ENCODE results near the gene BICDL1. TPM values are rescaled to one million over a fixed set of nuclear protein-coding genes. Genes with fewer than 3 reads are reported as not detected.

The BICDL1 gene
- total RNA-seq, 1 experiment from 2014 or later: 14.2 TPM

- no TSS peak for BruUV-seq (replicated peaks)
- no peaks in the 10 kb centered on the region for H3K27me3 ChIP-seq (replicated peaks; ENCODE audit: control insufficient read depth, insufficient read depth, low read length)
- Mint-ChIP-seq H3K36me3 (ENCODE audit: insufficient read depth, unreplicated experiment) (peaks cover 72% of the 10 kb centered on the region), H3K27me3 (ENCODE audit: insufficient read depth, unreplicated experiment) (no peaks in the 10 kb centered on the region), H3K4me3 (ENCODE audit: unreplicated experiment) (no peak overlapping the region), H3K27ac (ENCODE audit: unreplicated experiment) (no peak overlapping the region), H3K4me1 (ENCODE audit: low read depth, unreplicated experiment) (peaks cover 21% of the 10 kb centered on the region), H3K9me3 (ENCODE audit: unreplicated experiment) (no peaks in the 10 kb centered on the region)
- intact Hi-C loops (cut with micrococcal nuclease; ENCODE audit: unreplicated experiment): no loop called here
- no peak overlapping the region for H3K4me3 ChIP-seq (ENCODE audit: low read depth, low read length)
- DNase-seq: no peak
- H3K4me1 ChIP-seq: peaks cover 29% of the 10 kb centered on the region
- peaks cover 7% of the 10 kb centered on the region for H3K36me3 ChIP-seq (ENCODE audit: control insufficient read depth, insufficient read depth, low read length)
- ChIA-PET CTCF (no interaction called here), POLR2A (no interaction called here)
- no peaks in the 10 kb centered on the region for H3K9me3 ChIP-seq
- TF ChIP-seq CTCF (IDR thresholded peaks at IDR 0.05; ENCODE audit: insufficient read depth in 1 of 2, low read depth in 1 of 2, low read length in 1 of 2, severe bottlenecking in 1 of 2, unreplicated experiment in 1 of 2): no peak
These were observed 114.0 kb downstream of the BICDL1 start for GRCh38 chr12:120103044-120103338.

- Histone ChIP-seq H3K36me3 (ENCODE audit: control insufficient read depth, insufficient read depth, low read length) (peaks cover 4% of the 10 kb centered on the region), H3K4me1 (peaks cover 29% of the 10 kb centered on the region), H3K9me3 (no peaks in the 10 kb centered on the region), H3K27me3 (replicated peaks; ENCODE audit: control insufficient read depth, insufficient read depth, low read length) (no peaks in the 10 kb centered on the region), H3K4me3 (ENCODE audit: low read depth, low read length) (no peak overlapping the region)
- BruUV-seq (replicated peaks): no TSS peak
- Mint-ChIP-seq H3K9me3 (ENCODE audit: unreplicated experiment) (no peaks in the 10 kb centered on the region), H3K27me3 (ENCODE audit: insufficient read depth, unreplicated experiment) (no peaks in the 10 kb centered on the region), H3K4me1 (ENCODE audit: low read depth, unreplicated experiment) (peaks cover 21% of the 10 kb centered on the region), H3K4me3 (ENCODE audit: unreplicated experiment) (no peak overlapping the region), H3K27ac (ENCODE audit: unreplicated experiment) (peak overlapping the region; percentile 97), H3K36me3 (ENCODE audit: insufficient read depth, unreplicated experiment) (peaks cover 73% of the 10 kb centered on the region)
- TF ChIP-seq CTCF (IDR thresholded peaks at IDR 0.05; ENCODE audit: insufficient read depth in 1 of 2, low read depth in 1 of 2, low read length in 1 of 2, severe bottlenecking in 1 of 2, unreplicated experiment in 1 of 2): no peak
- POLR2A ChIA-PET: no interaction called here
- intact Hi-C loops (cut with micrococcal nuclease; ENCODE audit: unreplicated experiment): no loop called here
- CTCF ChIA-PET: no interaction called here
- DNase-seq: no peak
These were observed 114.3 kb downstream of the BICDL1 start for GRCh38 chr12:120103371-120103770.

GRCh38 chr12:120106151-120106550 is 117.1 kb downstream of the BICDL1 start:
- no peak overlapping the region for H3K4me3 ChIP-seq (ENCODE audit: low read depth, low read length)
- no peak overlapping the region for H3K4me3 Mint-ChIP-seq (ENCODE audit: unreplicated experiment)
- H3K9me3 Mint-ChIP-seq (ENCODE audit: unreplicated experiment): no peaks in the 10 kb centered on the region
- ChIA-PET POLR2A (no interaction called here), CTCF (no interaction called here)
- BruUV-seq (replicated peaks): no TSS peak
- H3K4me1 Mint-ChIP-seq (ENCODE audit: low read depth, unreplicated experiment): peaks cover 21% of the 10 kb centered on the region
- DNase-seq: no peak
- H3K4me1 ChIP-seq: peaks cover 29% of the 10 kb centered on the region
- H3K27me3 Mint-ChIP-seq (ENCODE audit: insufficient read depth, unreplicated experiment): no peaks in the 10 kb centered on the region
- intact Hi-C loops (cut with micrococcal nuclease; ENCODE audit: unreplicated experiment): no loop called here
- H3K27ac Mint-ChIP-seq (ENCODE audit: unreplicated experiment): peak overlapping the region; percentile 97
- H3K36me3 Mint-ChIP-seq (ENCODE audit: insufficient read depth, unreplicated experiment): peaks cover 65% of the 10 kb centered on the region
- H3K36me3 ChIP-seq (ENCODE audit: control insufficient read depth, insufficient read depth, low read length): peaks cover 3% of the 10 kb centered on the region; the same call in 1 of the 2 replicates
- no peaks in the 10 kb centered on the region for H3K27me3 ChIP-seq (replicated peaks; ENCODE audit: control insufficient read depth, insufficient read depth, low read length)
- no peak for TF ChIP-seq CTCF (IDR thresholded peaks at IDR 0.05; ENCODE audit: insufficient read depth in 1 of 2, low read depth in 1 of 2, low read length in 1 of 2, severe bottlenecking in 1 of 2, unreplicated experiment in 1 of 2)
- H3K9me3 ChIP-seq: no peaks in the 10 kb centered on the region
